H1 (cell line): ENCODE results near the gene RHBDD1. TPM values are rescaled to one million over a fixed set of nuclear protein-coding genes. Genes with fewer than 3 reads are reported as not detected.

Source experiments
- CTCF ChIA-PET: fragments of 300-600 bp; sonication (Branson Sonifier 250); formaldehyde crosslinking; loops from one replicate; lab custom pipeline; 2021; ENCODE audit not compliant: partially characterized antibody; lab: Charles Lee
- POLR2A ChIA-PET: fragments of 300-600 bp; sonication (Branson Sonifier 250); formaldehyde crosslinking; loops from one replicate; lab custom pipeline; 2021; ENCODE audit warnings: inconsistent platforms; ENCODE audit not compliant: partially characterized antibody; lab: Charles Lee
- DNase-seq, 2 experiments: peaks; one replicate each; pipeline versions ENCODE4 v3.0.0 to v3.0.0-alpha.2; 2010 to 2022; ENCODE audit warnings: low spot score in 2 of 2, low read depth in 1 of 2, mixed read lengths in 1 of 2
- FAIRE-seq: peaks from 2 replicates; lab custom pipeline; 2011; peaks lifted over from hg19 to GRCh38; lab: Jason Lieb, UNC
- H2AFZ ChIP-seq: 2 replicates; pipeline ENCODE4 v1.8.1; 2012; ENCODE audit warnings: low read length, inconsistent platforms
- H2AK5ac ChIP-seq: 2 replicates; pipeline ENCODE4 v1.6.1; 2013; ENCODE audit warnings: low read depth, low read length
- H2BK120ac ChIP-seq: replicated peaks from 2 replicates; pipeline ENCODE3; 2013; ENCODE audit warnings: low read depth, low read length, inconsistent platforms
- H2BK12ac ChIP-seq: 2 replicates; pipeline ENCODE4 v1.6.1; 2013; ENCODE audit warnings: low read depth, low read length
- H2BK15ac ChIP-seq: 2 replicates; pipeline ENCODE4 v1.6.1; 2013; ENCODE audit warnings: low read length
- H2BK20ac ChIP-seq: 2 replicates; pipeline ENCODE4 v1.6.1; 2013; ENCODE audit warnings: low read length
- H2BK5ac ChIP-seq: 2 replicates; pipeline ENCODE4 v1.6.1; 2013; ENCODE audit warnings: low read depth, low read length
- H3K14ac ChIP-seq: 2 replicates; pipeline ENCODE4 v1.6.1; 2013; ENCODE audit warnings: inconsistent platforms; ENCODE audit not compliant: insufficient read length
- H3K18ac ChIP-seq: 2 replicates; pipeline ENCODE4 v1.6.1; 2013; ENCODE audit warnings: low read length; ENCODE audit errors: extremely low read depth
- H3K23ac ChIP-seq: 2 replicates; pipeline ENCODE4 v1.6.1; 2013; ENCODE audit warnings: inconsistent platforms; ENCODE audit not compliant: insufficient read length
- H3K23me2 ChIP-seq: 2 replicates; pipeline ENCODE4 v1.6.1; 2013; ENCODE audit warnings: low read depth, low read length
- H3K27ac ChIP-seq: 2 replicates; pipeline ENCODE4 v1.6.1; 2011; ENCODE audit warnings: low read depth, low read length, inconsistent platforms
- H3K27me3 ChIP-seq, 4 experiments: replicated peaks in 1 of 4; 1 replicate in 1 of 4; 2 replicates in 3 of 4; pipeline versions ENCODE4 v1.6.1 to v1.8.1; 2011 to 2013; ENCODE audit warnings: low read length in 3 of 4, mild to moderate bottlenecking in 3 of 4, inconsistent platforms in 2 of 4, mixed read lengths in 2 of 4, moderate library complexity in 1 of 4; ENCODE audit not compliant: control insufficient read depth in 3 of 4, insufficient read depth in 3 of 4; ENCODE audit errors: extremely low read depth in 1 of 4
- H3K36me3 ChIP-seq, 4 experiments: 2 replicates each; pipeline versions ENCODE4 v1.6.1 to v1.8.1; 2011 to 2013; ENCODE audit warnings: mild to moderate bottlenecking in 4 of 4, low read length in 3 of 4, moderate library complexity in 2 of 4, control low read depth in 1 of 4, inconsistent platforms in 1 of 4; ENCODE audit not compliant: insufficient read depth in 4 of 4, control insufficient read depth in 2 of 4
- H3K4ac ChIP-seq: replicated peaks from 2 replicates; pipeline ENCODE3; 2013; ENCODE audit warnings: low read length, low read depth, mixed read lengths, inconsistent platforms; ENCODE audit not compliant: insufficient read length
- H3K4me1 ChIP-seq, 4 experiments: replicated peaks in 1 of 4; 1 replicate in 1 of 4; 2 replicates in 3 of 4; pipeline versions ENCODE4 v1.6.1 to v1.8.1; 2011 to 2013; ENCODE audit warnings: low read length in 3 of 4, inconsistent platforms in 2 of 4, mixed read lengths in 1 of 4; ENCODE audit not compliant: insufficient read depth in 4 of 4, control insufficient read depth in 3 of 4
- H3K4me2 ChIP-seq, 2 experiments: 2 replicates each; pipeline versions ENCODE4 v1.6.1 to v1.8.1; 2011 to 2013; ENCODE audit warnings: low read depth in 2 of 2, low read length in 2 of 2, control low read depth in 1 of 2, inconsistent platforms in 1 of 2, mild to moderate bottlenecking in 1 of 2; ENCODE audit not compliant: insufficient read depth in 1 of 2
- H3K4me3 ChIP-seq, 4 experiments: fragments of 200-600, 300-600 bp in 1 of 4; sonication (generic), shearing (Covaris generic), sonication (Bioruptor Twin) in 1 of 4; 2 replicates each; pipeline versions ENCODE4 v1.5.1 to v1.8.1; 2011 to 2016; ENCODE audit warnings: low read length in 4 of 4, low read depth in 3 of 4, control low read depth in 2 of 4, inconsistent platforms in 2 of 4, mild to moderate bottlenecking in 2 of 4, mixed read lengths in 1 of 4, moderate library complexity in 1 of 4; ENCODE audit not compliant: insufficient read depth in 2 of 4; ENCODE audit errors: extremely low read depth in 1 of 4
- H3K56ac ChIP-seq: replicated peaks from 2 replicates; pipeline ENCODE3; 2013; ENCODE audit warnings: low read depth, mild to moderate bottlenecking, mixed read lengths, low read length, inconsistent platforms; ENCODE audit not compliant: insufficient read length
- H3K79me1 ChIP-seq: 2 replicates; pipeline ENCODE4 v1.6.1; 2013; ENCODE audit warnings: low read depth, low read length, control low read depth
- H3K79me2 ChIP-seq, 2 experiments: 2 replicates each; pipeline versions ENCODE4 v1.6.1 to v1.8.1; 2012 to 2013; ENCODE audit warnings: low read length in 2 of 2, mild to moderate bottlenecking in 2 of 2, inconsistent platforms in 1 of 2; ENCODE audit not compliant: insufficient read depth in 2 of 2, control insufficient read depth in 1 of 2
- H3K9ac ChIP-seq, 4 experiments: replicated peaks in 1 of 4; 1 replicate in 1 of 4; 2 replicates in 3 of 4; pipeline versions ENCODE4 v1.6.1 to v1.8.1; 2011 to 2013; ENCODE audit warnings: low read depth in 3 of 4, low read length in 3 of 4, control low read depth in 2 of 4, mild to moderate bottlenecking in 2 of 4, moderate library complexity in 2 of 4, inconsistent platforms in 1 of 4; ENCODE audit errors: extremely low read depth in 1 of 4
- H3K9me3 ChIP-seq, 2 experiments: 2 replicates each; pipeline versions ENCODE4 v1.6.1 to v1.8.1; 2012 to 2013; ENCODE audit warnings: mild to moderate bottlenecking in 2 of 2, moderate library complexity in 2 of 2, control low read depth in 1 of 2, inconsistent platforms in 1 of 2, low read depth in 1 of 2, low read length in 1 of 2, mixed read lengths in 1 of 2; ENCODE audit not compliant: insufficient read depth in 2 of 2
- H4K20me1 ChIP-seq, 2 experiments: replicated peaks in 1 of 2; 2 replicates each; pipeline versions ENCODE3 to v1.8.1; 2011 to 2013; ENCODE audit warnings: inconsistent platforms in 2 of 2, low read length in 2 of 2, mild to moderate bottlenecking in 1 of 2; ENCODE audit not compliant: insufficient read depth in 2 of 2, control insufficient read depth in 1 of 2
- H4K5ac ChIP-seq: 2 replicates; pipeline ENCODE4 v1.6.1; 2013; ENCODE audit warnings: low read length, low read depth, mixed read lengths, inconsistent platforms; ENCODE audit not compliant: insufficient read length
- H4K8ac ChIP-seq: 2 replicates; pipeline ENCODE4 v1.8.0; 2013; ENCODE audit warnings: mild to moderate bottlenecking, moderate library complexity, low read length, inconsistent platforms; ENCODE audit not compliant: insufficient read depth; ENCODE audit errors: extremely low read depth
- H4K91ac ChIP-seq: replicated peaks from 2 replicates; pipeline ENCODE3; 2013; ENCODE audit warnings: low read length, mixed read lengths, inconsistent platforms; ENCODE audit not compliant: insufficient read length
- POLR2A ChIP-seq, 2 experiments: IDR thresholded peaks; 1 replicate in 1 of 2; 2 replicates in 1 of 2; pipeline ENCODE4 v1.6.1; 2011; ENCODE audit warnings: low read depth in 2 of 2, low read length in 2 of 2, mild to moderate bottlenecking in 2 of 2; ENCODE audit errors: control extremely low read depth in 1 of 2
- SIX5 ChIP-seq: IDR thresholded peaks from 2 replicates; pipeline ENCODE4 v1.6.1; 2011; ENCODE audit warnings: mild to moderate bottlenecking, low read depth, low read length
- SUZ12 ChIP-seq: fragments of 200-600 bp; sonication (generic); IDR thresholded peaks from 2 replicates; pipeline ENCODE4 v1.6.1; 2012; ENCODE audit warnings: mild to moderate bottlenecking, inconsistent platforms, low read length, moderate library complexity, mixed read lengths
- USF2 ChIP-seq: IDR thresholded peaks from 2 replicates; pipeline ENCODE4 v1.6.1; 2011; ENCODE audit warnings: low read length, improper control_type of control experiment
- WGBS, 2 experiments: shearing (Covaris generic) in 1 of 2; methylation state at CpG; one replicate each; pipeline versions ENCODE4 v1.1.6 to v1.1.7; 2013 to 2015; ENCODE audit warnings: low lambda C conversion rate in 2 of 2, mixed read lengths in 2 of 2, inconsistent platforms in 1 of 2, low coverage in 1 of 2, missing lambda C conversion rate in 1 of 2; ENCODE audit not compliant: insufficient replicate concordance in 2 of 2, insufficient coverage in 1 of 2, insufficient read length in 1 of 2; ENCODE audit errors: extremely low coverage in 1 of 2, missing lambda C conversion rate in 1 of 2; 5-methylcytosine and 5-hydroxymethylcytosine counted together
- polyA plus RNA-seq, 7 experiments: library from polyadenylated mRNA; depleted of rRNA in 3 of 7; stranded (reverse) in 5 of 7; unstranded in 2 of 7; fragments of >200 nt in 5 of 7; fragments of 200-250 nt in 2 of 7; gene quantifications; 1 replicate in 5 of 7; 2 replicates in 1 of 7; 4 replicates in 1 of 7; pipeline versions ENCODE4 v1.2.1 to v1.2.3, GENCODE V29; 2011 to 2013; ENCODE audit warnings: missing spikeins in 2 of 7, mixed read lengths in 2 of 7
- total RNA-seq: library from RNA; stranded (reverse); fragmentation: NEBNext Ultra II Directional; extraction: Animal tissue kit (Norgen Biotek cat#: 25700); gene quantifications from 2 replicates; pipeline ENCODE4 v1.2.1, GENCODE V29; 2021

The RHBDD1 gene
- total and polyA plus RNA-seq, 2 of the 8 experiments (the other 6 are each of a cell fraction or from before 2014, with no cell fraction given), result 10.5 to 23.1 TPM

GRCh38 chr2:226832061-226832460, 3.8 kb upstream of the RHBDD1 start:
- H3K4ac ChIP-seq, result no peak overlapping the region
- no peak overlapping the region for H2BK120ac ChIP-seq
- H4K5ac ChIP-seq, result no peak overlapping the region
- no peaks in the 10 kb centered on the region for H3K36me3 ChIP-seq
- CTCF ChIA-PET, result no interaction called here
- H3K4me2 ChIP-seq, result no peak overlapping the region
- POLR2A ChIA-PET, result interaction anchor here (1.0 kb wide), 1 partner anchor 31 kb away, joined by 3 read pairs; no protein-coding TSS in a partner anchor
- H3K4me1 ChIP-seq, result peaks cover 0 to 4% (median 1%) of the 10 kb centered on the region in 4 experiments; a peak in 5 of 7 replicates
- 95% methylated on average over 1 of the region's 1 CpG; no CpG with 5 or more reads in 1 of the 2 experiments for WGBS, 2 experiments
- H3K27ac ChIP-seq, result no peak overlapping the region
- H4K8ac ChIP-seq, result no peak overlapping the region
- H3K79me1 ChIP-seq, result no peaks in the 10 kb centered on the region
- H3K4me3 ChIP-seq, result no peak overlapping the region
- H2BK20ac ChIP-seq, result no peak overlapping the region
- peaks cover 0 to 6% (median 0%) of the 10 kb centered on the region in 4 experiments; a peak in 3 of 7 replicates for H3K27me3 ChIP-seq
- TF ChIP-seq POLR2A (IDR thresholded peaks at IDR 0.05; ENCODE audit: control extremely low read depth in 1 of 2, low read depth in 2 of 2, low read length in 2 of 2) (no peak), USF2 (no peak), SUZ12 (no peak), SIX5 (no peak)
- TF ChIP-seq, all 59 proteins: peak for 0
- H2AK5ac ChIP-seq, result no peak overlapping the region
- no peak overlapping the region for H3K18ac ChIP-seq
- no peak overlapping the region for H2BK5ac ChIP-seq
- H3K56ac ChIP-seq, result no peak overlapping the region
- H3K23me2 ChIP-seq, result peaks cover 6% of the 10 kb centered on the region; the same call in 1 of the 2 replicates
- FAIRE-seq (no peak), DNase-seq (no peak)
- no peak overlapping the region for H3K9ac ChIP-seq
- H3K14ac ChIP-seq, result no peak overlapping the region
- H2AFZ ChIP-seq, result no peak overlapping the region
- 0 out of 4 replicates have a peak, but pooled peaks cover 0 to under 1% of the 10 kb centered on the region in 2 experiments for H3K79me2 ChIP-seq
- H2BK15ac ChIP-seq, result no peak overlapping the region
- no peaks in the 10 kb centered on the region for H3K9me3 ChIP-seq
- H4K91ac ChIP-seq, result no peak overlapping the region
- H2BK12ac ChIP-seq, result no peak overlapping the region
- no peaks in the 10 kb centered on the region for H4K20me1 ChIP-seq
- H3K23ac ChIP-seq, result no peak overlapping the region
